GM23338 (cell line): Measurements from ENCODE around the gene MFAP4.

Experiments used
- CREB1 ChIP-seq: fragments of 250-450 bp; sonication (Bioruptor Pico); IDR thresholded peaks from 2 replicates; pipeline ENCODE4 v1.5.0; 2020; ENCODE audit warnings: low read depth, mild to moderate bottlenecking, moderate library complexity
- CTCF ChIP-seq, 2 experiments: fragments of 200-600 bp in 1 of 2; sonication (generic) in 1 of 2; conservative IDR thresholded peaks; 2 replicates each; pipeline versions ENCODE4 v1.5.1 to v1.6.1; 2016 to 2017; ENCODE audit warnings: antibody characterized with exemption in 2 of 2, low read depth in 2 of 2, mild to moderate bottlenecking in 2 of 2, moderate library complexity in 1 of 2
- ETS1 ChIP-seq: IDR thresholded peaks from 2 replicates; pipeline ENCODE4 v1.6.1; 2016; ENCODE audit warnings: antibody characterized with exemption
- EZH2 ChIP-seq: fragments of 200-600 bp; sonication (generic); IDR thresholded peaks from one replicate; pipeline ENCODE4 v1.8.0; 2017; ENCODE audit warnings: antibody characterized with exemption, mild to moderate bottlenecking, low read depth; ENCODE audit not compliant: unreplicated experiment
- POLR2AphosphoS5 ChIP-seq: IDR thresholded peaks from 2 replicates; pipeline ENCODE4 v1.6.1; 2016; ENCODE audit warnings: antibody characterized with exemption, low read depth

- no peak for TF ChIP-seq CTCF (conservative IDR thresholded peaks at IDR 0.05; ENCODE audit: low read depth in 2 of 2)
- no peak for TF ChIP-seq POLR2AphosphoS5
- TF ChIP-seq EZH2, result no peak
- no peak for TF ChIP-seq CREB1 (CRISPR knock-in tag)
- no peak for TF ChIP-seq ETS1
Measured at GRCh38 chr17:19415311-19415710, 28.3 kb upstream of the MFAP4 start.
